Midbrain (tissue), 1 donor: Measurements from ENCODE around the gene CKMT1A.

Experiments used
- DNase-seq: peaks from one replicate; lab custom pipeline; 2025; lab: John Stamatoyannopoulos, UW

CKMT1A gene

DNA sequence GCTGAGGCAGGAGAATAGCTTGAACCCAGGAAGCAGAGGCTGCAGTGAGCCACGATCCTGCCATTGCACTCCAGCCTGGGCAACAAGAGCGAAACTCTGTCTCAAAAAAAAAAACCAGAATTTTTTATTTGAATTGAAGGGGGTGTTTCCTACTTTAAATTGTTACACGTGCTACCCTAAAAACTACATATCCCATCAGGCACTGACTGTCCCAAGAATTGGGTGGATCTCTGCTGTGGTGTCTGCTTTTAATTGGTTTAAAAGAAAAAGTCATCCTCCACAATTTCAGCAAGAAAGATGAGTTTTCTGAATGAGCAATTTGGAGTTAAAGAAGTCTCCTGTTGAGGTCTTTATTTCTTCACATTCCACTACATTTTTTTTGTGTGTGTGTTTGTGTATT is 54.7 kb downstream of the CKMT1A start:
- DNase-seq = no peak
